ENCODE data around the gene CDC73.

GRCh38 chr1:193216920-193217319 lies 95.1 kb downstream of the CDC73 start:
- TF ChIP-seq ARID3A (IDR thresholded peaks at IDR 0.05; ENCODE audit: borderline replicate concordance, low read depth, low read length) (no peak), POLR2A (conservative IDR thresholded peaks at IDR 0.05) (no peak), NFYB (IDR thresholded peaks at IDR 0.05; ENCODE audit: extremely low read depth, insufficient read length) (no peak), REST (IDR thresholded peaks at IDR 0.05; ENCODE audit: borderline replicate concordance) (no peak), REST (CRISPR knock-in tag; IDR thresholded peaks at IDR 0.05; ENCODE audit: low read depth) (no peak), ZBTB33 (CRISPR knock-in tag; IDR thresholded peaks at IDR 0.05) (no peak), SMC3 (conservative IDR thresholded peaks at IDR 0.05; ENCODE audit: insufficient read depth, low read depth, low read length) (no peak), DNMT1 (IDR thresholded peaks at IDR 0.05) (no peak), ATF2 (CRISPR knock-in tag; IDR thresholded peaks at IDR 0.05) (no peak)
